ENCODE results near the gene MOB2.

GRCh38 chr11:1529286-1529685 is 42.7 kb upstream of the MOB2 start:
- no peak for TF ChIP-seq CTCF (IDR thresholded peaks at IDR 0.05; ENCODE audit: borderline replicate concordance, extremely low read depth, low read length, poor library complexity, severe bottlenecking)
- TF ChIP-seq EZH2 (IDR thresholded peaks at IDR 0.05; ENCODE audit: borderline replicate concordance, low read depth, low read length, severe bottlenecking): no peak

Measured in DND-41 (cell line).